Activated naive CD4-positive, alpha-beta T cell treated with anti-CD3 and anti-CD28 coated beads, Interleukin-2, amount 50 U/mL, for 16 hours (primary cell): Measurements from ENCODE around the gene RNASE4.
"Not testable (repeated sequence)": the region's sequence is repeated elsewhere in the genome, so short reads cannot be mapped to it uniquely, and the experiment has no call there.

Experiments used
- DNase-seq: peaks from one replicate; pipeline ENCODE4 v3.0.0-alpha.2; 2020

The RNASE4 gene

GRCh38 chr14:20700965-20701364 is 16.6 kb downstream of the RNASE4 start:
- not testable (repeated sequence) for DNase-seq

- no peak for DNase-seq
These were observed 22.4 kb downstream of the RNASE4 start for GRCh38 chr14:20706657-20707355.

GRCh38 chr14:20707622-20708021 is 23.3 kb downstream of the RNASE4 start:
- no peak for DNase-seq

GRCh38 chr14:20711261-20711660 is 26.9 kb downstream of the RNASE4 start:
- DNase-seq, result no peak

- no peak for DNase-seq
These were observed 27.3 kb downstream of the RNASE4 start for GRCh38 chr14:20711685-20712084.

GRCh38 chr14:20712904-20713303 is 28.5 kb downstream of the RNASE4 start:
- DNase-seq, result no peak

GRCh38 chr14:20714593-20715250 is 30.4 kb downstream of the RNASE4 start:
- no peak for DNase-seq

GRCh38 chr14:20719777-20720176 is 35.4 kb downstream of the RNASE4 start:
- no peak for DNase-seq

GRCh38 chr14:20720741-20721140 is 36.4 kb downstream of the RNASE4 start:
- no peak for DNase-seq

GRCh38 chr14:20722016-20722415 is 37.7 kb downstream of the RNASE4 start:
- no peak for DNase-seq

GRCh38 chr14:20723488-20723887 is 39.1 kb downstream of the RNASE4 start:
- DNase-seq, result no peak

- DNase-seq, result not testable (repeated sequence)
These were observed 41.8 kb downstream of the RNASE4 start for GRCh38 chr14:20726121-20726520.

- DNase-seq, result no peak
These were observed 42.2 kb downstream of the RNASE4 start for GRCh38 chr14:20726531-20726930.

- no peak for DNase-seq
These were observed 46.5 kb downstream of the RNASE4 start for GRCh38 chr14:20730891-20731290.

GRCh38 chr14:20732477-20732876 is 48.1 kb downstream of the RNASE4 start:
- no peak for DNase-seq

- no peak for DNase-seq
These were observed 48.7 kb downstream of the RNASE4 start for GRCh38 chr14:20732979-20733635.

- no peak for DNase-seq
These were observed 49.5 kb downstream of the RNASE4 start for GRCh38 chr14:20733684-20734429.

GRCh38 chr14:20734430-20734806 is 50.1 kb downstream of the RNASE4 start:
- no peak for DNase-seq

GRCh38 chr14:20738292-20738691 is 53.9 kb downstream of the RNASE4 start:
- not testable (repeated sequence) for DNase-seq

GRCh38 chr14:20742132-20742531 is 57.8 kb downstream of the RNASE4 start:
- DNase-seq, result no peak

GRCh38 chr14:20743556-20743955 is 59.2 kb downstream of the RNASE4 start:
- no peak for DNase-seq

GRCh38 chr14:20745571-20746358 is 61.4 kb downstream of the RNASE4 start, which contains the start of gene EDDM3A:
Gene EDDM3A, plus strand, starts transcription at chr14:20745887. Its CDS starts 1,694 bp downstream, at chr14:20747581.
- no peak for DNase-seq
